Loucy (cell line): ENCODE data around the gene CAVIN1.
"Not testable (repeated sequence)": the region's sequence is repeated elsewhere in the genome, so short reads cannot be mapped to it uniquely, and the experiment has no call there.

Source experiments
- CTCF ChIP-seq: fragments of 200-600 bp; sonication (generic); conservative IDR thresholded peaks from 2 replicates; pipeline ENCODE4 v1.5.1; 2014; ENCODE audit warnings: mild to moderate bottlenecking, antibody characterized with exemption, low read length
- EZH2phosphoT487 ChIP-seq: fragments of 200-600 bp; IDR thresholded peaks from 2 replicates; pipeline ENCODE4 v1.6.1; 2018; ENCODE audit warnings: antibody characterized with exemption, mild to moderate bottlenecking, moderate library complexity, borderline replicate concordance

DNA sequence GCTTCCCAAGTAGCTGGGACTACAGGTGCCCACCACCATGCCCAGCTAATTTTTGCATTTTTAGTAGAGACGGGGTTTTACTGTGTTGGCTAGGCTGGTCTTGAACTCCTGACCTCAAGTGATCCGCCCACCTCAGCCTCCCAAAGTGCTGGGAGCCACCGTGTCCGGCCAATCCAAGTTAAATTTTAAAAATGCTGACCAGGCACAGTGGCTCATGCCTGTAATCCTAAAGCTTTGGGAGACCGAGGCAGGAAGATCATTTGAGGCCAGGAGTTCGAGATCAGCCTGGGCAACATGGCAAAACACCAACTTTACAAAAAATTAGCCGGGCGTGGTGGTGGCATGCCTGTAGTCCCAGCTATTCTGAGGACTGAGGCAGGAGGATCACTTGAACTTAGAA is 31.6 kb downstream of the CAVIN1 start:
- not testable (repeated sequence) for TF ChIP-seq CTCF, EZH2phosphoT487
